GM21381 (cell line): ENCODE measurements around the gene GLIS1.

Experiments used
- ATAC-seq: cut with Tn5 transposase; IDR thresholded peaks from one replicate; pipeline ENCODE4 v1.9.1; 2021; ENCODE audit warnings: mild to moderate bottlenecking, moderate library complexity; ENCODE audit not compliant: unreplicated experiment

GLIS1 gene

DNA sequence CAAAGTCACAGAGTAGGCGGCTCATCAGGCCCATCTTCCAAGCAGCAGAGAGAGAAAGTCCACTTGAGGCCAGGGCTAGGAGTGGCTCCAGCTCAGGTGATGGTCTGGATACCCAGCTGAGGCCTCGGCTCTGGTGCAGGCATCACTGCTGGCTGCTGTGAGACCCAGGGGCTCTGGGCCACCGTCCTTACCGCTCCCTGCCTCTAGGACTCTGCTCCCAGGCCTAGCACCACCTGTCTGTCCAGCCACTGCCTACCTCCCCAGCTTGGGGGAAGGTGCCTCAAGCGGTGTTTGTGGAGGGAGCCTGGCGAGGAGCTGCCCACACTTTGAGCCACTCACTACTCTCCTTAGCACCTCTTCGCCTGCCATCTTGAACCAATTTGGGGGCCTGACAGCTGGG is 221.9 kb downstream of the GLIS1 start:
- ATAC-seq: no peak

DNA sequence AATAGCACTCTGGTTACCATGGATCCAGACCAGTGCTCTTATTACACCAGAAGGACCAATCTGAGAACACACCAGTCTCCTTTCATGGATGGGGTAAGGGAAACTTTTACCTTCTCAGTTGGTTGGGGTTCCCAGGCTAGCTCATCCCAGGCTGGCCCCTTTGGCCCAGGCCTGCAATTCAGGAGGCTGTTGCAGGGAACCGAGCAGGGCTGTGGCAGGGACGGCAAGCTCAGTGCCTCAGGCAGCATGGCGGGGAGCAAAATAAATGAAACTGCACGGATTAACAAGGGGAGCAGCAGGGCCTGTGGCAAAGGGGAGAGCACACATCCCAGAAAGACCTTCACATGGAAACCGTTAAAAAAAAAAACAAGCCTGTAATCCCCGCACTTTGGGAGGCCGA is 222.8 kb downstream of the GLIS1 start:
- no peak for ATAC-seq

DNA sequence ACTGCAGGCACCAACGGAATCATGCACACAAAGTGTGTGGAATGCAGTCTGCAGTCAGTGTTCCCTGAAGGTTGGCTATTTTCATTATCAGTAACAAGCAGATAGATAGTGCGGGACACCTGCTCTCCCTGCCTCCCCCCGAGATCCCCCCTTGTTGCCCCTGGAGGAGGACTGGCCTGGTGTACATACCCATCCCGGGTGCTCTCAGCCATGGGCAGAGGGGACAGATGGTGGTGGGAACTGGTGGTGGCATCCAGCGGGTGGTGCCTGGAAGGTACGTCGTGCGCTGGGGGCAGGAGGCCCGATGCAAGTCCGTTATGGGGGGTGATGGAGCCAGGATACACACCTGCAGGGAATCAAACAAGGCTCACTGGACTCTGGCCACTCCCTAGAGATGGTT is 224.5 kb downstream of the GLIS1 start:
- ATAC-seq: no peak

DNA sequence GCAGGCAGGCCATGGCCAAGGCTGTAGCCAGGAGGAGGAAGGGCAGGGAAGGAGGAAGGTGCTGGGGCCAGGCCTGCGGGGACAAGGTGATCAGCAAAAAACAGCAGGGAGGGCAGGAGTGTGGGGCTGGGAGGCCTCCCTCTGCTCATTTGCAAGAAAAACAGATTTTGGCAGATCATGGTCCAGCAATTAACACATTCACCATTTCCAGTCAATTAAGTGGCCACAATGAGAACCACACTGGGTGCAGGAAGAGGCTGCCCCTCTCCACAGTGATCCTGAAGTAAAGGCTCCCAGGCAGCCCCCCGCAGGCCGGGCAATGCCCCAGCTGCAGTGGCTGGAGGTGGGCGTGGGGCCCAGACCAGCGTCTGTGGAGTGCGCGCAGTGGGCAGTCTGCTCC is 225.1 kb downstream of the GLIS1 start:
- no peak for ATAC-seq

DNA sequence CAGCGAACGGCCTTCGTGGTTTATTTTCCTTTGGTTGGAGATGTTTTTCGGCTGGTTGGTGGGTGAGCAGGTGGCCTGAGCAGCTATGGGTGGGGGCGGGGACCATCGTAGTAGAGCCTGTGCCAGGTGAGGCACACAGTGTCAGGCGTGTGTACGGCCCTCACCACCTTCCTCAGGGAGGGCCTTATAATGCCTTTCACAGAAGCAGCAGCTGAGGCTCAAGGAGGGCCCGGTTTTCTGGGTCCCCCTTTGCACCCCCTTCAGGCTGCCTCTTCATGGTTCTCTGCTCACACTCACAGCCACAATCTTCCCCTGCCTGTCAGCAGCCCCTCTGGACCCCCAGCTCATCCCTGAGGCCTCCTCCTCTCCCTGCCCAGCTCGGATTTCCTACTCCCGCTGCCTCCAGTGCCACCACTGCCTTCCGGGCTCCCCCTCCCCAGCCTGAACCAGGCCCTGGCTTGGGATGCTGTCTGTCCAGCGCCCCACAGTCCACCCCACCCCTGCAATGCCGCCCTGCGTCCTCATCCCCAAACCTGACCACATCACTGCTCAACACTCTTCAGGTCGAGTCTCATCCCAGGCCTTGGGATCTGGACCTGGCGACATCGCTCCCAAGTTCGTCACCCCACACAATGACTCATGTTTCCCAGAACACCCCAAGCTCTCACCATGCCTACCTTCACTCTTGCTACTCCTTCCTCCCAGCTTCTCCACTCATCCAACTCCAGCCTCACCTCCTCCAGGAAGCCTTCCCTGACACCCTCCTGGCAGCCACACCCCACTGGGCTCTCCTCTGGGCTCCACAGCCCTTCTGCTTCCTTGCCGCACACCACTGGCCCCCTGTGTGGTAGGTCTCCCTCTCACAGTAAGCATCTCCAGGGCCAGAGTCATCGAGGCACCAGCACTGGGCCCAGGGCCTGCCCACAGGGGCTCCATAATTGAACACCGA is 225.9 kb downstream of the GLIS1 start:
- ATAC-seq: no peak

DNA sequence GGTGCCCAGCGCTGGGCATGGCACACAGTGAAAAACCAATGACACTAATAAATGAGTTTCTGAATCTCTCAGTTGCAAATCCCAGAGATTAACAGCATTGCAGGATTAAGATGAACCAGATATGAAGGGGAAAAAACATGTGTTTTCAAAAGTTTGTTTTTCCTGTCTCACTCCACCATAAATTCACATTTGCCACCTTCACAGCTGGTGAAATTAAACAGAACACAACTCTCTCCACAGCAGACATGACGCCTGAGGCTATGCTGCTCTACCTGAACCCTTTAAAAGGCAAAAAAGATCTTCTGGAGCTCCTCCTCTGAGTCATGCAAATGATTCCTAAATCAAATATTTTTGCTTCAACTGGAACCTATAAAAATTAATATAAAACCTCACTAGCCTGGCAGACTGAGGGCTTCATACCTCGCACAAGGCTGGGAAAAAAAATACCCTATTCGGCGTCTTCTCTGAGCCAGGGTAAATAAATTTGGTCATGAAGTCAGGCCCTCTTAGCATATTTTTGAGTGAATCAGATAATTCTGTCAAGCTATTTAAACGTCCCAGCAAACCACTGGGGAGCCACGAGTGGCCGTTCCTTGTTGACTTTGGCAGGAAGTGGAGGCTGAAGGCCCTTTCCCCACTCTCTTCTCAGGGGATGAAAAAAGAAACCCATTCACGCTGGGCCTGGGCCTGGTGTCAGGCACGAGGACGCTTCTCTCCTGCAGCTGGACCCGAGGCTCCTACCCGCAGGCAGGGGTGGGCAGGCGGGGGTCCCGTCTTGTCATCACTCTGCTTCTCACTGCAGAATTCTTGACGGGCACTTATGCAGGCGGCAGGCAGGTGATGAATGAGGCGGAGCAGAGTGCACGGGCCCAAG is 226.8 kb downstream of the GLIS1 start:
- no peak for ATAC-seq

DNA sequence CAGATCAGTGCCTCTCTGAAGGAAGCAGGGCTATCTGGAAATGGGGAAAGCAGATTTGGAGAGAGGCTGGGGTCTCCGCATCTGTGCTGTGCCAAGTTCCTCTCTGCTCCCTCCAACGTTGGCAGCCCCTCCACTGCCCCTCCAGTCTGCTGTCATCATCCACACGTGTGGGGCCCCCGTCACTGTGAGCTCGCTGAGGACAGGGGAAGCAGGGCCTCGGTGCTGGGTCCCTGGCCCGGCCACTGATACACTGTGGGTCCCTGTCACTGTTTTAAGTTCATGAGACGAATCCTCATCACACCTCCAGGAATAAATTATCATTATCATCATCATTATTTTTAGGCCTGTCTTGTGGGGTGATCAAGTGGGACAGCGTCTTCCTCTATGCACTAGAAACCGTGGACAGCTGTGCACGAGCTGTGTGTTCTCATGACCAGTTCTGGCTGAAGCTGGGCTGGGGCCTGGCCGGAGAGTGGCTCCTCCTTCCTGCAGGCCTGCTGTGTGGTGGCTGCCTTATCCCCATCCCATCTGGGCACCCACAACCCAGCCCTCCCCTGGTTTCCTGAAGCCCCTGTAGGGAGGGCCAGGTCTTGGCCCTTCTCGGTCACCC is 227.5 kb downstream of the GLIS1 start:
- no peak for ATAC-seq

DNA sequence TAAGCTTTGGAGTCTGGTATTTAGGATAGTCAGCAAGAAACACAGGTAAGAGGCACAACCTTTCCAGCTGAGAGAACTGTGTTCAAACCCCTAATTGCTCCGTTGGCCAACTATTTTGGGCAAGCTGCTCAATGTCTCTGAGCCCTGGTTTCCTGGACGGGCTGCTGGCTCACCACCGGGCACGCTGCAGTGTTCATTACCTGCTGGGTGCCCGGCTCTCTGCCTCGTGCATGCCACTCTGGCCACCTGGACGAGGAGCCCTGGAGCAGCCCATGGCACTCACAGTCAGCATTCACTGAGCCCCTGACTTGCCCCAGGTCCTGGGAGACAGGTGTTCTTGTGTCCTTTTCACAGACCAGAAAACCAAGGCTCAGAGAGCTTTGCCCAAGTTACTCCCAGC is 228.7 kb downstream of the GLIS1 start:
- ATAC-seq: no peak

DNA sequence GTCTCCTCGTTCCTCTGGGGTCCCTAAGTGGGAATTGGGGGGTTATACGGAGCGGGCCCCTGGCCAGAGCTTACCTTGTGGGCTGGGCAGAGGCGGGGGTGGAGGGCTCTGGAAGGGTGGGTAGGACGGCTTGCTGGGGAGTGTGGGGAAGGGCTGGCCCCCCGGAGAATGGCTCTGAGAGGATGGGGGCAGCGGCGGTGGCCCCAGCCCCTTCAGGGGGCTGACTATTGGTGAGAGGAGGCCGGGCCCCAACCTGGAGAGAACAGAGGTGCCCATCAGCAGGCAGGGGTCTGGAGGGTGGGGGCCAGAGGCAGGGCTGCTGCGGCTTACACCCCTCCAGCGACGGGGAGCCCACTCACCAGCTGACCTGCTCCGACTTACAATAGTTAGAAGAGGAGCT is 229.2 kb downstream of the GLIS1 start:
- ATAC-seq: no peak

DNA sequence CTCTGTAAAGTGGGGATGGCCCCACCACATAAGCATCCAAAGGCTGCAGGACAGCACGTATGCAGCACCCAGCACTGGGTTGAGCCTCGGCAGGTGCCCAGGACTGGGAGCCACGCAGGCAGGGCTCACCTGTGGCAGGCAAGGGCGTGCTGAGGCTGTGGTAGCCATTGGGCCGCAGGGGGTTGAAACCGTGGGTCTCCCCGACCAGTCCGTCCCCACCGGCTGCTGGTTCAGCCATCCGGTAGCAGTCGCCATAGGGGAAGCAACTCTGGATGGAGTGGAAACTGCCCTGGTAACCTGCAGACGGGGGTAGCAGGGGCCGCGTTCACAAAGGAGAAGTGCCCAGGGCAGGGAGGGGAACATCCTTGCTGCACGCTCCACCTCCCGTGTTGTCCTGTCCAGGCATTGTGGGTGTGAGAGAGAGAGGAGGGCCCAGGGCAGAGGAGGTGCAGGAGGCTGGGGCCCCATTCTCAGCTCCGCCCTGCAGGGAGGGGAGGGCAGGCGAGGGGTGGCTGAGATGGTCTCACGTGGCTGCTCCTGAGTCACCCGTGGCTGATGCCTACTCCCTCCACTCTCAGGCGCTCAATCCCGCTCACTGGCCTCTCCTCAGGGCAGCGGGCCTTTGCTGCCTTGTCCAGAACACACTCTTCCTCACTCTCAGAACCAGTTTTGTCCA is 229.8 kb downstream of the GLIS1 start:
- no peak for ATAC-seq

DNA sequence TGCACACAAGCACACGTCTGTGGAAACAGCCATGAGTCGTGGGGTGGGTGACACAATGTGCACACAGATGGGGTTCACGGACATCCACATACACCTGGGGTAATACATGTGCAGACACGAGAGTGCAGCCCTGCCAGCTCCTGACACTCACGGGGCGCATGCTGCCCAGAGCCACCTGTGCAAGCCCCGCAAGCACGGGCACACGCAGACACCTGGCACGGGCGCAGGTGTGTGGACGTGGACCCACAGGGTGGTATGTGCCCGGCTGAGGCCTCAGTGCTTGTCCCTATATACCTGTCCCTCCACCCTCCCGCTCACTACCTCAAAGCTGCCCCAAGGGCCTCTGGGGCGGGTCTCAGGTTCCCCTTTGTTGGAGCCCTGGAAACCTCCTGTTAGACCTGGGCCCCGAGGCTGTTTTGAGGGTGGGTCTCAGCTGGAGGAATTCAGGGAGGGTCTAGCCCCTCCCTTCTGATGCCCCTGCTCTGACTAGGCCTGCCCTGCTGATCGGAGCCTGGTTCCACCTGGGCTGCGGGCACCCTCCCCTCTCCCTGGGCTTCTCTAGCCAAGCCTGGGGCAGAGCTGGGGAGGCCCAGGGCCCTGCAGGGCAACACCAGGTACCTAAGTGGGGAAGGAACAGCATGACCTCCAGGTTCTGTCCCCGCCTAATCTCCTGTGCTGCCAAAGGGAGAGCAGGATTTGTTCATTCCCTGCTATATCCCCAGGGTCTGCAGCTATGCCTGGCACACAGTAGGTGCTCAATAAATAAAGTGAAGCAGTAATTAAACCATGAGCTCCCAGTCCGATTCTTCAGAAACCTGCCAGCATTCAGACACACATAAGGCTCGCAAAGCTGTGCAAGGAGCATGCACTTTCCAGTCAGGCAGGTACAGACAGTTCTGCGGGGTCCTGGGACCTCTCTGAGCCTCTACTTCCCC is 230.6 kb downstream of the GLIS1 start:
- no peak for ATAC-seq

DNA sequence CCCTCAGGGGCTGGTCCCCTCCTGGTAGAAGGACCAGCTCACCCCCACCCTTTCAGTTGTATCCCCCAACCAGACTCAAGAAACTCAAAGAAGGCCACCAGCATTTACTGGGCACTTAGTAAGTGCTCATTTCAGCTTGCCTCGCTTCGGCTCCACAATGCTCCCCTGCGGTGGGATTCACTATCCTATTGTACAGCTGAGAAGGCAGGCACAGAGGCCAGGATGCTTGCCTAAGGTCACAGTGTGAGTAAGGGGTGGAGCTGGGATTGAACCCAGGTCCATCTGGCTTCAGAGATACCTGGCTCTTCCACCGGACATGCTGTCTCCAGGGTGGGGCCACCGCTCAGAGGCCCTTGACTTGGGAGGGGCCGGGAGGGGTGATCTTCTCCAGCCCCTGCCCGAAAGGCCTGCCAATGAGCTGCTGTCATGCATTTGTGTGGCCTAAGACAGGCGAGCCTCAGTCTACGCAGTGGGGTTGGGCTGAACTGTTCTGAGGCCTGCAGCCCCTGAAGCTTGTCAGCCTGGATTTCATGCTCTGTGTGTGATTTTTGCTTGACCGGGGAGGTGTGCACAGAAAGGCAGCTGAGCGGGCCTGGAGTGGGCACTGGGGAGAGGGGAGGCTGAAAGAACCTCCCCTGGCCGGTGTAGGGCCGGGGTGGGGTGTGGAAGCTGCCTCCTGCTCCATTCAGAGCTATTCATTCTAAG is 231.7 kb downstream of the GLIS1 start:
- no peak for ATAC-seq

DNA sequence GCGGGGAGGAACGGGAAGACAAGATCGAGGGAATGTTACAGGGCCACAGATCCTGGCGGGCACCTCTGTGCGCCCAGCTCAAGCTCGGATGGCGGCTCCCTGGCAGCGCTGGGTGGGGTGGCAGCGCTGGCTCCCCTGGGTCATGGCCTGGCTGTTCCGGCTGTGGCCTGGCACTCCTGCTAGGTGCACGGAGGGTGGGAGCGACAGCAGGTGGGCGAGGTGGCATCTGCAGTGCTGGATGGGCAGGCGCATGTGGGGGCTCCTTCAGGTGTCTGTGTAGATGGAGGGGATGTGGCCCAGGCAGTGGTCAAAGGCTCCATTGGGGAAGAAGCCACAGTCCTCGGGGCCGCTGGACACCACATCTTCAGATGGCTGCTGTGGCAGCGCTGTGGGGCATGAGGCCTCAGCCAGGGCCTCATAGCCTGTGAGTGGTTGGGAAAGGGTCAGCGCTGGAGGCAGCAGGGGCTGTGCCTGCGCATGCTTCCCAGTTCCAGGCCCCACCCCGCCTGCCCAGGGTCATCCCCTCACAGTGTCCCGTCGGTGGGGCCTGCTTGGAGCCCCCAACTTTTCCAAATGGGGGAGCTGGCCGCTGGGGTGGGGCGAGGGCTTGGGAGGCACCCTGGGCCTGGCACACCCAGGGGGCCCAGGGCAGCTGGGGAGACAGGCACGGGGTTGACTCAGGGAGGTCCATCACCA is 232.5 kb downstream of the GLIS1 start:
- no peak for ATAC-seq

DNA sequence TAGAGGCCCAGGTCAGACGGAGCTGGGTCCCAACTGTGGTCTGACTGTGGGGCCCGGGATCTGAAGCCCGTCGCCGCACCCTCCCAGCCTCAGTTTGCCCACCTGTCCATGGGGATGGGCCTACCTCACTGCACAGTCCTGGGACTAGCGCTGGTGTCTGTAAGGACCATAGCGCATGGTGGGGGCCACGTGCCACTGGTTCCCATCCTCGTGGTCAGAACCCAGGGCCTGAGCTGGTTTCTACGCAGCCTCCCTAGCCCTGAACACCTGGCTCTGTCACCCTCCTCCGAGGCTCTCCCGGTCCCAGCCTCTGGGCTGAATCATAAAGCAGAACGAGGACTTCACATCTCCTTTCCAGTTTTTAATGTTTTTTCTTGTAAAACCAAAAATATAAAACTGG is 233.1 kb downstream of the GLIS1 start:
- ATAC-seq: no peak

DNA sequence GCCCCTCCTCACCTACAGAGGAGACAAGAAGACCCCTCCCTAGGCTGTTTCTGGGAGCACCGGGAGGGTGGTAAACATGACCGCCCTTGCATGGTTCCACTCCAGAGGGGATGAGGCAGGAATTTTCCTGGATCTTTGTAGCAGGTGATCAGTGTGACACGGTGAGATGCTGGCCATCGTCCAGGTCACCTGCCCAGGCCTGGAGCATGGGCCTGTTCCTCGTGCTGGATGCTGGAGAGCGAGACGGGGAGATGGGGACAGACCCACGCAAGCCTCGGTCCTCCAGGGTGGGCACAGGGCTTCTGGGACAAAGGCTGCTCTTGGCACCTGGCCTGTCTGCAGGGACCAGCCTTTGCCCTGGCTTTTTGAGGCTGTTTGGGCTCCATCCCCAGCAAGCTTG is 233.6 kb downstream of the GLIS1 start:
- no peak for ATAC-seq

DNA sequence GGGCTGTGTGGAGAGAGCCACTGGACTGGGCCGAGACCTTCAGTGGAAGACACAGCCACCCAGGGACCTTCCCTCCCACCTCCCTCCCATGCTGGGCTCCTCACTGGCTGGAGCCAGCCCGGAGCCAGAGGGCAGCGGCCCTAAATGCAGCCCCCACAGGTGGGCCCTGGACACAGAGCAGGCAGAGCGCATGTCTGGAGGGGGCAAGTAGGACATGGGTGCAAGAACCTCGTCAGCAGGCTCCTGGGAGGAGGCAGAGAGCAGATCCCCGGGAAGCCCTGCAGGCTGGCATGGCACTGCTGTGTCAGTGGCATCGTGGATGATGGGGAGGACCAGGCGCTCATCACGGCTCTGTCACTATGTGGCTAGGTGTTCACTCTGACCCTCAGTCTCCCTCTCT is 234.1 kb downstream of the GLIS1 start:
- no peak for ATAC-seq

DNA sequence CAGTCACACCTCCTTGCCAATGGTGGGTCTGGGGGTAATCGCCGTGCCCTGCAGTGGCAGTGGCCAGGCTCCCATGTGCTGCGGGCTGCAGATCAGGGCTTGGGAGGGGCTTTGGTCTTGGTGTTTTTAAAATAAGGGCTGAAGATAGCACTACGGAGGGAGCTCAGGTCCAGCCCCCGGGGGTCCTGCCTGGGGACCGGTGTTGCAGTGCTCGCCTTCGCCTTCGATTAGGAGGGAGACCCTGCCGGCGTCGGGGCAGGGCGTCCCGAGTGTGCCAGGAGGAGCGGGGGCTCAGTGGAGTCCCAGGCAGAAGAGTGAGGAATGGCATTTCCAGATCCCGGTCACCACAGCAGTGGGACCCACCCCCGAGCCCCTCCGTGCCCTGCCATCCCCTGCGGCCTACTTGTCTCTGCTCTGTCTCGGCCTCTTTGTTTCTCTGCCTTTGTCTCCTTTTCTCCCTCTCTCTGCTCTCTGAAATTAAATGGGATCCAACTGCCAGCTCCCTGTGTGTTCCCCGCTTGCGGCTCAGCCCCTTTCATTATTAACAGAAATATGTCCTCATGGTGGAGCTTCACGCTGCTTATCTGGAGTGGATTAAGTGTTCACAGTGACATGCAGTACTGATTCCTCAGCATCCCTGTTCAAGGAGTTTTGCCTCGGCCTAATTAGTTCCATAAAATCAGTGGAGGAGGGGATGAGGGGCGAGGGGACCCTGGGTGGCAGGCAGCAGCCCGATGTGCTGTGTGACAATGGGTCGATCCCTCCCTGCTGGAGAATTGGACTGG is 235.3 kb downstream of the GLIS1 start:
- ATAC-seq: no peak
